SK-N-SH (cell line): ENCODE results near the gene TSHZ3. TPM values are rescaled to one million over a fixed set of nuclear protein-coding genes. Genes with fewer than 3 reads are reported as not detected.

ENCODE experiments used
- CTCF ChIA-PET: fragments of 300-600, 350-600 bp; formaldehyde crosslinking; extraction: SDS; loops from one replicate; lab custom pipeline; 2021; lab: Yijun Ruan, JAX
- POLR2A ChIA-PET: fragments of 350-600 bp; sonication (Branson Sonifier 250); formaldehyde crosslinking; extraction: SDS; loops from one replicate; lab custom pipeline; 2020; ENCODE audit warnings: antibody characterized with exemption, inconsistent platforms; lab: Yijun Ruan, JAX
- DNase-seq: peaks from one replicate; pipeline ENCODE4 v3.0.0; 2012
- H2AFZ ChIP-seq: fragments of 200-600 bp; sonication (generic); 2 replicates; pipeline ENCODE4 v1.8.1; 2016; ENCODE audit warnings: antibody characterized with exemption, mild to moderate bottlenecking, low read depth
- H3F3A ChIP-seq: fragments of 200-600 bp; sonication (generic); replicated peaks from 2 replicates; pipeline ENCODE3; 2016; ENCODE audit warnings: antibody characterized with exemption, mild to moderate bottlenecking; ENCODE audit not compliant: insufficient read depth
- H3K27ac ChIP-seq, 2 experiments: fragments of 200-500 bp in 1 of 2; fragments of 200-600 bp in 1 of 2; sonication (Bioruptor generic) in 1 of 2; sonication (generic), shearing (Covaris generic) in 1 of 2; 2 replicates each; pipeline versions ENCODE4 v1.5.1 to v1.6.1; 2014 to 2016; ENCODE audit warnings: low read depth in 2 of 2, inconsistent platforms in 1 of 2, low read length in 1 of 2, mild to moderate bottlenecking in 1 of 2, mixed read lengths in 1 of 2
- H3K27me3 ChIP-seq: fragments of 200-600 bp; sonication (generic), shearing (Covaris generic); 2 replicates; pipeline ENCODE4 v1.6.1; 2016; ENCODE audit warnings: mixed run types; ENCODE audit not compliant: insufficient read depth
- H3K36me3 ChIP-seq, 2 experiments: fragments of 200-500 bp in 1 of 2; fragments of 200-600 bp in 1 of 2; sonication (Bioruptor generic) in 1 of 2; sonication (generic) in 1 of 2; replicated peaks in 1 of 2; 2 replicates each; pipeline versions ENCODE3 to v1.5.1; 2014 to 2016; ENCODE audit warnings: low read length in 1 of 2, mild to moderate bottlenecking in 1 of 2; ENCODE audit not compliant: insufficient read depth in 2 of 2, control insufficient read depth in 1 of 2
- H3K4me1 ChIP-seq, 2 experiments: fragments of 200-500 bp in 1 of 2; fragments of 200-600 bp in 1 of 2; sonication (Bioruptor generic) in 1 of 2; sonication (generic), shearing (Covaris generic) in 1 of 2; 2 replicates each; pipeline versions ENCODE4 v1.5.1 to v1.6.1; 2014 to 2016; ENCODE audit warnings: low read depth in 1 of 2, low read length in 1 of 2, mixed run types in 1 of 2; ENCODE audit not compliant: insufficient read depth in 2 of 2, control insufficient read depth in 1 of 2
- H3K4me2 ChIP-seq: fragments of 200-600 bp; sonication (generic), shearing (Covaris generic); 2 replicates; pipeline ENCODE4 v1.6.1; 2017; ENCODE audit warnings: mixed run types
- H3K4me3 ChIP-seq, 2 experiments: fragments of 200-500 bp in 1 of 2; fragments of 200-600 bp in 1 of 2; sonication (Bioruptor generic) in 1 of 2; sonication (generic), shearing (Covaris generic) in 1 of 2; 2 replicates each; pipeline versions ENCODE4 v1.5.1 to v1.8.1; 2014 to 2016; ENCODE audit warnings: low read depth in 2 of 2, inconsistent platforms in 1 of 2, low read length in 1 of 2, mild to moderate bottlenecking in 1 of 2, mixed read lengths in 1 of 2, moderate library complexity in 1 of 2
- H3K79me2 ChIP-seq: fragments of 200-600 bp; sonication (generic); 2 replicates; pipeline ENCODE4 v1.8.1; 2017; ENCODE audit warnings: mild to moderate bottlenecking; ENCODE audit not compliant: insufficient read depth
- H3K9ac ChIP-seq: fragments of 200-600 bp; sonication (generic); 2 replicates; pipeline ENCODE4 v1.6.1; 2017; ENCODE audit warnings: mixed run types
- H3K9me2 ChIP-seq: fragments of 200-600 bp; sonication (generic); 2 replicates; pipeline ENCODE4 v1.6.1; 2017; ENCODE audit warnings: mixed run types
- H3K9me3 ChIP-seq: fragments of 200-600 bp; sonication (generic); 2 replicates; pipeline ENCODE4 v1.6.1; 2017; ENCODE audit warnings: mixed run types, mild to moderate bottlenecking, moderate library complexity
- H4K20me1 ChIP-seq: fragments of 200-600 bp; sonication (generic); 2 replicates; pipeline ENCODE4 v1.6.1; 2017; ENCODE audit warnings: mild to moderate bottlenecking, mixed run types; ENCODE audit not compliant: insufficient read depth
- ELF1 ChIP-seq: IDR thresholded peaks from 2 replicates; pipeline ENCODE4 v1.4.0; 2012
- EP300 ChIP-seq, 2 experiments: IDR thresholded peaks; 2 replicates each; pipeline versions ENCODE4 v1.4.0 to v1.6.1; 2012; ENCODE audit warnings: borderline replicate concordance in 1 of 2, low read depth in 1 of 2, low read length in 1 of 2
- EZH2phosphoT487 ChIP-seq: fragments of 200-600 bp; sonication (generic); IDR thresholded peaks from 2 replicates; pipeline ENCODE4 v1.6.1; 2017; ENCODE audit warnings: low read depth, mixed run types, mild to moderate bottlenecking, antibody characterized with exemption, moderate library complexity, borderline replicate concordance
- FOSL2 ChIP-seq: IDR thresholded peaks from 2 replicates; pipeline ENCODE4 v1.4.0; 2012; ENCODE audit warnings: low read depth, mild to moderate bottlenecking, moderate library complexity, borderline replicate concordance
- FOXM1 ChIP-seq: IDR thresholded peaks from 2 replicates; pipeline ENCODE4 v1.4.0; 2012; ENCODE audit warnings: low read depth, mild to moderate bottlenecking
- GABPA ChIP-seq: IDR thresholded peaks from 2 replicates; pipeline ENCODE4 v1.4.0; 2012; ENCODE audit warnings: low read depth, mild to moderate bottlenecking
- GATA2 ChIP-seq: sonication (generic); formaldehyde crosslinking; IDR thresholded peaks from 2 replicates; pipeline ENCODE4 v1.5.0; 2020; ENCODE audit warnings: mild to moderate bottlenecking, missing genetic modification reagents
- IRF3 ChIP-seq: fragments of 150-350 bp; IDR thresholded peaks from 2 replicates; pipeline ENCODE4 v1.6.1; 2016; ENCODE audit warnings: mild to moderate bottlenecking, low read depth, low read length
- MEF2A ChIP-seq: IDR thresholded peaks from 2 replicates; pipeline ENCODE4 v1.4.0; 2012; ENCODE audit warnings: low read depth, borderline replicate concordance
- MXI1 ChIP-seq: IDR thresholded peaks from 2 replicates; pipeline ENCODE4 v1.6.1; 2012; ENCODE audit warnings: mild to moderate bottlenecking, low read depth, low read length, improper control_type of control experiment
- NFIC ChIP-seq: IDR thresholded peaks from 2 replicates; pipeline ENCODE4 v1.4.0; 2012; ENCODE audit warnings: borderline replicate concordance
- RFX5 ChIP-seq: IDR thresholded peaks from 2 replicates; pipeline ENCODE4 v1.6.1; 2012; ENCODE audit warnings: mild to moderate bottlenecking, improper control_type of control experiment, low read length
- TAF1 ChIP-seq: IDR thresholded peaks from 2 replicates; pipeline ENCODE4 v1.6.1; 2012; ENCODE audit warnings: low read depth, mild to moderate bottlenecking, low read length, moderate library complexity, borderline replicate concordance
- YY1 ChIP-seq: IDR thresholded peaks from 2 replicates; pipeline ENCODE4 v1.4.0; 2012; ENCODE audit warnings: low read depth, mild to moderate bottlenecking
- WGBS: methylation state at CpG from one replicate; pipeline ENCODE4 v1.1.6; 2017; ENCODE audit warnings: low lambda C conversion rate; 5-methylcytosine and 5-hydroxymethylcytosine counted together
- polyA plus RNA-seq, 3 experiments: library from polyadenylated mRNA; depleted of rRNA; stranded (reverse); fragments of >200 nt; gene quantifications; 2 replicates each; pipeline ENCODE4 v1.2.3, GENCODE V29; 2012
- TF ChIP-seq, protein P1 (sequence below): fragments of 200-600 bp; sonication (generic); IDR thresholded peaks from 2 replicates; pipeline ENCODE4 v1.6.1; 2017; ENCODE audit warnings: antibody characterized with exemption, mild to moderate bottlenecking, moderate library complexity

TSHZ3 gene
- polyA plus RNA-seq, 1 of the 3 experiments (the other 2 are of a cell fraction): 3.3 TPM

DNA sequence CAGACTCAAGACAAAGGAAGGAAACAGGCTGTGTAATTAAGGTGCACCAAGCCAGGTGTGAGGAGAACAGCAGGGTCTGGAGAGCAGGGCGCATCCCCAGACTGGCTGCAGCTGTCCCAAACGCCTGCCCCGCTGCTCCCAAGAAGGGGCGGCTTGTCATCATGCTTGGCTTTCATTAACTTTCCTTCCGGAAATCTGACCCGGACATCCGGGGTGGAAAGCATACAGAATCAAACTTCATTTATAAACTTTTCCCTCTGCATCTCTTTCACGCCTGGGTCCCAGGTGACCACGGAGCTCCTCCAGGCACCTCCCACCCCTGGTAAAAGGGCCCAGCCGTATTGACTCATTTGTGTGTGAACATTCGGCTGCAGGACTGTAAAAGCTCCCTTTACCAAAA, 31.7 kb downstream of the TSHZ3 start:
- Histone ChIP-seq H3K9me2 (no peaks in the 10 kb centered on the region), H3K4me2 (no peak overlapping the region), H3K27me3 (no peaks in the 10 kb centered on the region), H3K9me3 (no peaks in the 10 kb centered on the region), H3K4me1 (peaks cover 18 to 59% of the 10 kb centered on the region in 2 experiments; a peak in 3 of 4 replicates), H3K79me2 (peaks cover 64% of the 10 kb centered on the region), H3K9ac (no peak overlapping the region), H3K27ac (peak overlapping the region in 1 of 2 experiments; percentile 88; a peak in 2 of 4 replicates), H3K4me3 (no peak overlapping the region), H3K36me3 (no peaks in the 10 kb centered on the region), H4K20me1 (0 out of 2 replicates have a peak, but pooled peaks cover 21% of the 10 kb centered on the region), H3F3A (no peaks in the 10 kb centered on the region), H2AFZ (no peak overlapping the region)
- ChIA-PET POLR2A (interaction anchor here (1.1 to 1.2 kb wide), 2 partner anchors 22 to 33 kb away, joined by 4 to 7 read pairs; no protein-coding TSS in a partner anchor), CTCF (interaction anchor here (1.3 to 1.8 kb wide), 3 partner anchors 21 to 635 kb away, joined by 5 to 10 read pairs (median 7); no protein-coding TSS in a partner anchor)
- TF ChIP-seq, protein P1, sequence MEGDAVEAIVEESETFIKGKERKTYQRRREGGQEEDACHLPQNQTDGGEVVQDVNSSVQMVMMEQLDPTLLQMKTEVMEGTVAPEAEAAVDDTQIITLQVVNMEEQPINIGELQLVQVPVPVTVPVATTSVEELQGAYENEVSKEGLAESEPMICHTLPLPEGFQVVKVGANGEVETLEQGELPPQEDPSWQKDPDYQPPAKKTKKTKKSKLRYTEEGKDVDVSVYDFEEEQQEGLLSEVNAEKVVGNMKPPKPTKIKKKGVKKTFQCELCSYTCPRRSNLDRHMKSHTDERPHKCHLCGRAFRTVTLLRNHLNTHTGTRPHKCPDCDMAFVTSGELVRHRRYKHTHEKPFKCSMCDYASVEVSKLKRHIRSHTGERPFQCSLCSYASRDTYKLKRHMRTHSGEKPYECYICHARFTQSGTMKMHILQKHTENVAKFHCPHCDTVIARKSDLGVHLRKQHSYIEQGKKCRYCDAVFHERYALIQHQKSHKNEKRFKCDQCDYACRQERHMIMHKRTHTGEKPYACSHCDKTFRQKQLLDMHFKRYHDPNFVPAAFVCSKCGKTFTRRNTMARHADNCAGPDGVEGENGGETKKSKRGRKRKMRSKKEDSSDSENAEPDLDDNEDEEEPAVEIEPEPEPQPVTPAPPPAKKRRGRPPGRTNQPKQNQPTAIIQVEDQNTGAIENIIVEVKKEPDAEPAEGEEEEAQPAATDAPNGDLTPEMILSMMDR: no peak
- TF ChIP-seq FOXM1 (no peak), FOSL2 (no peak), MXI1 (no peak), ELF1 (no peak), YY1 (no peak), IRF3 (no peak), GABPA (no peak), NFIC (no peak), EP300 (IDR thresholded peaks at IDR 0.05; ENCODE audit: borderline replicate concordance in 1 of 2, low read depth in 1 of 2, low read length in 1 of 2) (no peak), MEF2A (no peak), TAF1 (no peak), EZH2phosphoT487 (no peak)
- DNase-seq: no peak
- WGBS: 74% methylated on average over 11 of the region's 11 CpGs

DNA sequence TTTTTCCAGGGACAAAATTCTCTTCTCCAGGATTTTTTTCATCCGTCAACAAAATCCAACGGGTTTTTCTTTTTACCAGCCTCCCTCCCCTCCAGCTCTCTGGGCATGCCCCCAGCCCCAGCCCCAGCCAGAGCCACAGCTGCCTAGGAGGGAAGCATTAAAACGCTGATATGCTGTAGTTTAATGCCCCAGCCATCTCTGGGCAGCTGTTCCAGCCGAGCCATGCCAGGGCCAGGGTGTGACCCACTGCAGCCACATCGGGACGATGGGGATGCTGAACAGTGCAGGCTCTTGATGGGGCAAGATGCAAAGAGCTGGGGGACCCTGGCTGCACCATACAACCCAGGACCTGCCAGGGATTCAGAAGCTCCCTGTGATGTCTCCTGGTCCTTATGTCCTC, 32.1 kb downstream of the TSHZ3 start:
- Histone ChIP-seq H3K4me2 (no peak overlapping the region), H4K20me1 (0 out of 2 replicates have a peak, but pooled peaks cover 21% of the 10 kb centered on the region), H3F3A (no peaks in the 10 kb centered on the region), H3K79me2 (peaks cover 59% of the 10 kb centered on the region), H3K27me3 (no peaks in the 10 kb centered on the region), H3K9me3 (no peaks in the 10 kb centered on the region), H3K36me3 (no peaks in the 10 kb centered on the region), H3K4me1 (peaks cover 22 to 59% of the 10 kb centered on the region in 2 experiments; a peak in 3 of 4 replicates), H2AFZ (no peak overlapping the region), H3K27ac (peak overlapping the region in 1 of 2 experiments; percentile 88; a peak in 2 of 4 replicates), H3K4me3 (no peak overlapping the region), H3K9ac (no peak overlapping the region), H3K9me2 (no peaks in the 10 kb centered on the region)
- TF ChIP-seq MXI1 (no peak), RFX5 (no peak), GATA2 (CRISPR knock-in tag) (peak; percentile 32; the same call in 1 of the 2 replicates)
- TF ChIP-seq, protein P1: no peak
- ChIA-PET CTCF (interaction anchor here (1.3 to 1.8 kb wide), 3 partner anchors 21 to 634 kb away, joined by 5 to 10 read pairs (median 7); no protein-coding TSS in a partner anchor), POLR2A (interaction anchor here (1.1 to 1.2 kb wide), 2 partner anchors 22 to 33 kb away, joined by 4 to 7 read pairs; no protein-coding TSS in a partner anchor)
- 56% methylated on average over 4 of the region's 6 CpGs for WGBS
- peak; percentile 62 for DNase-seq
